ENCODE measurements around the gene COTL1. TPM values are rescaled to one million over a fixed set of nuclear protein-coding genes. Genes with fewer than 3 reads are reported as not detected.
"Not testable (repeated sequence)": the region's sequence is repeated elsewhere in the genome, so short reads cannot be mapped to it uniquely, and the experiment has no call there.

COTL1 gene
- total RNA-seq, 2 experiments from 2014 or later = 837 to 887 TPM

DNA sequence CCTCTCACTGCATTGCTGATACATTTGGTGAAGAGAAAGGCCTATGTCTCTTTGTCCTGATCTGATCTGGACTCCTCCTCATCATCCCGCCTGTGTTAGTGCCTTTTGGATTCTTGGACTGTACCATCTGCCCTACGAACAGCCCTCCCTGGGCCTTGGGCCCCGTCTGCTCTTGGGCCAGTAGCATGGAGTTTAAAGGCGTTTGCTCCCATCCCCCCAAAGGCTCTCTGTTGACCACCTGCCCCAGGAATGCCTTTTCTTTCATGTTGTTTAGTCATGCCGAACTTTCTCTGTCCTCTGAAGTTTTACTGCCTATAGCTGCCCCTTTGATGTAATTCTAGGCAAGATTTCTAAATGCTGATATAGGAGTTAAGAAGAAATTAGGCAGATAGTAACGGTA lies 82.5 kb downstream of the COTL1 start:
- no peak for ATAC-seq
- no peak for DNase-seq
- H3K27ac Mint-ChIP-seq = no peak overlapping the region

GRCh38 chr16:84534815-84535214 lies 83.1 kb downstream of the COTL1 start:
- H3K36me3 Mint-ChIP-seq (ENCODE audit: low read depth) = peaks cover 68% of the 10 kb centered on the region
- POLR2A ChIA-PET = no interaction called here
- no peak overlapping the region for H3K27ac Mint-ChIP-seq
- H3K9me3 Mint-ChIP-seq (ENCODE audit: insufficient read depth) = peaks cover 12% of the 10 kb centered on the region
- no peak for DNase-seq
- no peaks in the 10 kb centered on the region for H3K27me3 Mint-ChIP-seq (ENCODE audit: low read depth)
- ATAC-seq = no peak
- H3K4me1 Mint-ChIP-seq (ENCODE audit: low read depth) = peaks cover 39% of the 10 kb centered on the region
- H3K4me3 Mint-ChIP-seq = no peak overlapping the region
- CTCF ChIA-PET = no interaction called here

More for the DNA sequence above, 82.5 kb downstream of the COTL1 start:
- peaks cover 67% of the 10 kb centered on the region for H3K36me3 Mint-ChIP-seq (ENCODE audit: low read depth)
- CTCF ChIA-PET = no interaction called here
- H3K4me1 Mint-ChIP-seq (ENCODE audit: low read depth) = peaks cover 35% of the 10 kb centered on the region
- no peak overlapping the region for H3K4me3 Mint-ChIP-seq
- POLR2A ChIA-PET = interaction anchor here (0.8 kb wide), 1 partner anchor 19 kb away, joined by 3 read pairs; no protein-coding TSS in a partner anchor
- no peaks in the 10 kb centered on the region for H3K27me3 Mint-ChIP-seq (ENCODE audit: low read depth)
- H3K9me3 Mint-ChIP-seq (ENCODE audit: insufficient read depth) = peaks cover 7% of the 10 kb centered on the region

GRCh38 chr16:84532855-84533486 lies 84.9 kb downstream of the COTL1 start:
- peaks cover 12% of the 10 kb centered on the region for H3K9me3 Mint-ChIP-seq (ENCODE audit: insufficient read depth)
- H3K27me3 Mint-ChIP-seq (ENCODE audit: low read depth) = no peaks in the 10 kb centered on the region
- H3K4me3 Mint-ChIP-seq = no peak overlapping the region
- POLR2A ChIA-PET = interaction anchor here (0.6 to 2.7 kb wide), 6 partner anchors 9 to 66 kb away, joined by 3 to 11 read pairs (median 3); no protein-coding TSS in a partner anchor
- peaks cover 43% of the 10 kb centered on the region for H3K4me1 Mint-ChIP-seq (ENCODE audit: low read depth)
- no peak overlapping the region for H3K27ac Mint-ChIP-seq
- peaks cover 66% of the 10 kb centered on the region for H3K36me3 Mint-ChIP-seq (ENCODE audit: low read depth)
- CTCF ChIA-PET = interaction anchor here (1.0 to 1.5 kb wide), 4 partner anchors 13 to 193 kb away, joined by 3 to 6 read pairs (median 5); no protein-coding TSS in a partner anchor
- DNase-seq = no peak
- ATAC-seq = no peak

DNA sequence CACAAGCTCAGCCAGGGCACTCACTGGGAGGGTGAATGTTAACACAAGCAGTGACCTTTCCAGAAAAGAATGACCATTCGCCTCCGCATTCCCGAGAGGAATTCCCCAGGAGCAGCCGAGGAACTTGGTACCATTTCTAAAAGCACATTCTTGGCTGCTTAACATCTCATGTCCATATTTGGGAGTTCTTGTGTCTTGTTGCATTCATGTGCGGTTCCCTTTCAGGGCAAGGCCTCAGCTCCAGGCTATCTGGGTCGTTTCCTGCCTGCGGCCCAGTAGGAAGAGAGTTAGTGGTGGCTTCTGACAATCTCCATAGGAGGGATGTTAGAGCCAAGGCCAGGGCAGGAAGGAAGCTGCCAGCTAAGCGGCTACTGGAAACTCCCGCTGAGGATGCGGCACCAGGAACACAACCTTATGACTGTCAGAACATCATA lies 85.6 kb downstream of the COTL1 start:
- H3K4me1 Mint-ChIP-seq (ENCODE audit: low read depth) = peaks cover 42% of the 10 kb centered on the region
- DNase-seq = no peak
- POLR2A ChIA-PET = interaction anchor here (0.9 to 2.7 kb wide), 5 partner anchors 8 to 21 kb away, joined by 3 to 11 read pairs (median 3); no protein-coding TSS in a partner anchor
- H3K9me3 Mint-ChIP-seq (ENCODE audit: insufficient read depth) = peaks cover 12% of the 10 kb centered on the region
- CTCF ChIA-PET = interaction anchor here (1.1 to 1.5 kb wide), 2 partner anchors 12 to 21 kb away, joined by 4 to 6 read pairs; no protein-coding TSS in a partner anchor
- no peaks in the 10 kb centered on the region for H3K27me3 Mint-ChIP-seq (ENCODE audit: low read depth)
- H3K27ac Mint-ChIP-seq = no peak overlapping the region
- no peak for ATAC-seq
- H3K4me3 Mint-ChIP-seq = no peak overlapping the region
- peaks cover 64% of the 10 kb centered on the region for H3K36me3 Mint-ChIP-seq (ENCODE audit: low read depth)

- Mint-ChIP-seq H3K36me3 (ENCODE audit: low read depth) (peaks cover 66% of the 10 kb centered on the region), H3K27me3 (ENCODE audit: low read depth) (no peaks in the 10 kb centered on the region), H3K4me3 (no peak overlapping the region), H3K9me3 (ENCODE audit: insufficient read depth) (peaks cover 12% of the 10 kb centered on the region), H3K4me1 (ENCODE audit: low read depth) (peaks cover 38% of the 10 kb centered on the region), H3K27ac (no peak overlapping the region)
- no peak for DNase-seq
- ChIA-PET POLR2A (interaction anchor here (2.7 kb wide), 1 partner anchor 12 kb away, joined by 11 read pairs; no protein-coding TSS in a partner anchor), CTCF (no interaction called here)
- ATAC-seq = no peak
Measured at GRCh38 chr16:84531671-84532111, 86.2 kb downstream of the COTL1 start.

DNA sequence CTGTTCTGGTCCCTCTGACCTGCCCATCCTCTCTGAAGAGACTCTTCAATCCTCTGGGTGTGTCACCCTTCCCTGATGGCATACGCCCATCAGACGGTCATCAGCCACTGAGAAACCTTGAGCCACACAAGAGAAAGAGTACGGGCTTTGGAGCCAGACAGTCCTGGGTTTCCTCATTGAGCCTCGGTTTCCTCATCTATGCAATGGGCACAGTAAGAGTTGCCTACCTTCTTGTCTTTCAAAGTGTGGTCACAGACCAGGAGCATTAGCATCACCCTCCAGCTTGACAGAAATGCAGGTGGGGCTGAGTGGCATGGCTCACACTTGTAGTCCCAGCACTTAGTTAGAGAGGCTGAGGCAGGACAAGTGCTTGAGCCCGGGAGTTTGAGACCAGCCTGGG lies 87.3 kb downstream of the COTL1 start:
- Mint-ChIP-seq H3K4me3 (no peak overlapping the region), H3K27me3 (ENCODE audit: low read depth) (no peaks in the 10 kb centered on the region), H3K4me1 (ENCODE audit: low read depth) (peaks cover 35% of the 10 kb centered on the region), H3K27ac (no peak overlapping the region), H3K36me3 (ENCODE audit: low read depth) (peaks cover 63% of the 10 kb centered on the region), H3K9me3 (ENCODE audit: insufficient read depth) (peaks cover 12% of the 10 kb centered on the region)
- ATAC-seq (no peak), DNase-seq (no peak)
- POLR2A ChIA-PET = no interaction called here
- CTCF ChIA-PET = interaction anchor here (0.6 to 3.3 kb wide), 3 partner anchors 11 to 194 kb away, joined by 3 to 17 read pairs (median 3); no protein-coding TSS in a partner anchor

GRCh38 chr16:84529607-84530006 lies 88.3 kb downstream of the COTL1 start:
- peaks cover 66% of the 10 kb centered on the region for H3K36me3 Mint-ChIP-seq (ENCODE audit: low read depth)
- peaks cover 36% of the 10 kb centered on the region for H3K4me1 Mint-ChIP-seq (ENCODE audit: low read depth)
- ChIA-PET CTCF (interaction anchor here (1.2 to 3.3 kb wide), 2 partner anchors 10 to 20 kb away, joined by 3 to 17 read pairs; no protein-coding TSS in a partner anchor), POLR2A (interaction anchor here (0.9 to 1.0 kb wide), 2 partner anchors 10 to 25 kb away, joined by 3 read pairs; no protein-coding TSS in a partner anchor)
- H3K9me3 Mint-ChIP-seq (ENCODE audit: insufficient read depth) = peaks cover 12% of the 10 kb centered on the region
- no peaks in the 10 kb centered on the region for H3K27me3 Mint-ChIP-seq (ENCODE audit: low read depth)
- no peak for DNase-seq
- no peak for ATAC-seq
- no peak overlapping the region for H3K4me3 Mint-ChIP-seq
- H3K27ac Mint-ChIP-seq = no peak overlapping the region

DNA sequence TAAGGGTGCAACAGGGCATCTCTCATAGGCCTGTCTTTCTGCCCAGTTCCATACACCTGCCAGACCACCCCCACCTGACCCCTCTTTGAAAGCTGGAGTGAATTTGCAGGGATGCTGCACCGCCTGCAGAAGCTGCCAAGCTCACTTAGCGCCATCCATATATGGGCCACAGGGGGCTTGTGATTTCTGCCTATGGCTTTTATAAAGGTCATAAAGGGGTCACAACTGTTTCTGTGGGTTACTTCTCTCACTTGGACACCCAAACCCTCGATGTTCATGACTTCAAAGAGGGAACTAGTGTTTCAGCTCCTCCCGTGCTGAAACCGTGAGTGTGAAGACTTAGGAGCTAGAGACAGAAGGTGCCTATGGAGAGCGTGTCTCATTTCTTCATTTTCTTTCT lies 89.6 kb downstream of the COTL1 start:
- H3K4me3 Mint-ChIP-seq = no peak overlapping the region
- H3K9me3 Mint-ChIP-seq (ENCODE audit: insufficient read depth) = peaks cover 12% of the 10 kb centered on the region
- ChIA-PET CTCF (interaction anchor here (0.7 to 3.3 kb wide), 2 partner anchors 9 to 17 kb away, joined by 3 to 17 read pairs; no protein-coding TSS in a partner anchor), POLR2A (interaction anchor here (1.2 to 1.8 kb wide), 2 partner anchors 9 to 13 kb away, joined by 4 to 7 read pairs; no protein-coding TSS in a partner anchor)
- peaks cover 44% of the 10 kb centered on the region for H3K4me1 Mint-ChIP-seq (ENCODE audit: low read depth)
- ATAC-seq (no peak), DNase-seq (no peak)
- no peak overlapping the region for H3K27ac Mint-ChIP-seq
- no peaks in the 10 kb centered on the region for H3K27me3 Mint-ChIP-seq (ENCODE audit: low read depth)
- H3K36me3 Mint-ChIP-seq (ENCODE audit: low read depth) = peaks cover 75% of the 10 kb centered on the region

GRCh38 chr16:84527532-84528269 lies 90.2 kb downstream of the COTL1 start:
- ChIA-PET POLR2A (interaction anchor here (1.2 to 1.8 kb wide), 2 partner anchors 9 to 13 kb away, joined by 4 to 7 read pairs; no protein-coding TSS in a partner anchor), CTCF (interaction anchor here (0.7 to 3.3 kb wide), 2 partner anchors 8 to 17 kb away, joined by 3 to 17 read pairs; no protein-coding TSS in a partner anchor)
- DNase-seq (no peak), ATAC-seq (no peak)
- Mint-ChIP-seq H3K27ac (no peak overlapping the region), H3K4me3 (no peak overlapping the region), H3K9me3 (ENCODE audit: insufficient read depth) (peaks cover 12% of the 10 kb centered on the region), H3K27me3 (ENCODE audit: low read depth) (no peaks in the 10 kb centered on the region), H3K4me1 (ENCODE audit: low read depth) (peaks cover 45% of the 10 kb centered on the region), H3K36me3 (ENCODE audit: low read depth) (peaks cover 74% of the 10 kb centered on the region)

DNA sequence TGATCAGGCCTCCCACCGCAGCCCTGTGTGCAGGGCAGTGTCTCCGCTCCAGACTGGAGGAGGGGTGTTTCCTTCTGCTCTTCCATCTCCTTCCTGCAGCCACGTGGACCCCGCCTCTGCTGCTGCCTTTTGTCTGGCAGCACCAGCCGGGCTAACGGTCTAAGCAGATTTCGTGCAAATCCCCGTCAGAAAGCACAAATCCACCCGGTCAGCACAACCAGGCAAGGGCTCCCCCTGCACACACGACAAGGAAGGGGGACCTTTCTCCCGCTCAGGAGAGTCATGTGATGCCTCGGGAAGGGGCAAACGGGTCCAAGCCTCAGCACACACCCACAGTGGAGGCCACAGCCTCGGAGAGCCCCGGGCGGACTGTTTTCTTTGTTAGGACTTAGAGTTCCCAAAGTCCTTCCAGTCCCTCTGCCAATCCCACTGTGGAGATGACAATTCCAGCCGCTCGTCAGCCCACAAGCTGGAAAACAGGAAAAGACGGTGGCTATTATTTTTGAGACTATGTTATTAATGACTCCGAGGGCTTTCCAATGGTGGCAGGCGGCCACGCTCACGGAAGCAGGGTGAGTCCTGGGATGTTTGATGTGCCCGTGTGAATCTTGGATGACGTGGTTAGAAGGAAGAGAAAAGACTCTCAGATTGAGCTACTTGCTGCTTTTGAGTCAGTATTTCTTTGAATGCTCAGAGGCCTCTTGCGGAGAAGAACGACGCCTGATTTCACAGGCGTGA lies 90.9 kb downstream of the COTL1 start:
- no peak overlapping the region for H3K4me3 Mint-ChIP-seq
- ATAC-seq (no peak), DNase-seq (no peak)
- ChIA-PET CTCF (no interaction called here), POLR2A (interaction anchor here (1.8 kb wide), 1 partner anchor 12 kb away, joined by 7 read pairs; no protein-coding TSS in a partner anchor)
- H3K27ac Mint-ChIP-seq = no peak overlapping the region
- peaks cover 74% of the 10 kb centered on the region for H3K36me3 Mint-ChIP-seq (ENCODE audit: low read depth)
- no peaks in the 10 kb centered on the region for H3K27me3 Mint-ChIP-seq (ENCODE audit: low read depth)
- peaks cover 8% of the 10 kb centered on the region for H3K9me3 Mint-ChIP-seq (ENCODE audit: insufficient read depth)
- H3K4me1 Mint-ChIP-seq (ENCODE audit: low read depth) = peaks cover 47% of the 10 kb centered on the region

DNA sequence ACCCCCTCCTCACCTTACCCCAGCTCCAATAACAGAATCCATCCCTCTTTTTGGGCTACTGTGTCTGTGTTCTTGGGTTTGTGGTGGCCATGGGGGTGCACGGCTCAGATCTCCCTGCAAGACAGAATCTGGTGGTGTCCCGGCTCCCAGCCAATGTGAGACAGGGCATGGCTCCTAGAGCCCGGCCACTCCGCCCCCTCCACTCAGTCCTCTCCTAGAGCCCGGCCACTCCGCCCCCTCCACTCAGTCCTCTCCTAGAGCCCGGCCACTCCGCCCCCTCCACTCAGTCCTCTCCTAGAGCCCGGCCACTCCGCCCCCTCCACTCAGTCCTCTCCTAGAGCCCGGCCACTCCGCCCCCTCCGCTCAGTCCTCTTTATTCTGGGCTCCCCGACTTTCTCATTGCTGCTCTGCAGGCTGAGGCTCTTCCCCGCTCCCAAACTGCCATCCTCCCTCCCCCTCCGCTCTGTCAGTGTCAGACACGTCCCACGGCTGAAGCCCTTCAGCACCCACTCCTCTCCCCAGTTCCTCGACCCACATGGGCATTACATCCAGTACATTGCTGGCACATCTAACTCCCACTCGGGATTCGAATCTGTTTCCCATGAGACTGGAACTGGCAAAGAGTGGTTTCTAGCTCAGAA lies 92.8 kb downstream of the COTL1 start:
- Mint-ChIP-seq H3K36me3 (ENCODE audit: low read depth) (peaks cover 66% of the 10 kb centered on the region), H3K4me1 (ENCODE audit: low read depth) (peaks cover 62% of the 10 kb centered on the region)
- H3K4me3 Mint-ChIP-seq; ATAC-seq; H3K27me3 Mint-ChIP-seq (ENCODE audit: low read depth); H3K9me3 Mint-ChIP-seq (ENCODE audit: insufficient read depth); DNase-seq; POLR2A ChIA-PET; H3K27ac Mint-ChIP-seq: not testable (repeated sequence)
- CTCF ChIA-PET = interaction anchor here (0.8 to 1.9 kb wide), 3 partner anchors 22 to 97 kb away, joined by 3 to 7 read pairs (median 6); no protein-coding TSS in a partner anchor
